GM12872 (cell line): ENCODE measurements around the gene TSSK6.

Experiments used
- CTCF ChIP-seq: IDR thresholded peaks from 3 replicates; pipeline ENCODE4 v1.5.1; 2011; ENCODE audit warnings: low read depth, mild to moderate bottlenecking, low read length, moderate library complexity; ENCODE audit not compliant: insufficient read depth

Gene TSSK6

GRCh38 chr19:19471682-19472081, 43.7 kb downstream of the TSSK6 start:
- no peak for TF ChIP-seq CTCF

- no peak for TF ChIP-seq CTCF
These were observed 44.8 kb downstream of the TSSK6 start for GRCh38 chr19:19470579-19470978.

- no peak for TF ChIP-seq CTCF
These were observed 46.8 kb downstream of the TSSK6 start for GRCh38 chr19:19468424-19469050.

GRCh38 chr19:19466201-19466600, 49.1 kb downstream of the TSSK6 start:
- no peak for TF ChIP-seq CTCF

GRCh38 chr19:19465436-19466070, 49.8 kb downstream of the TSSK6 start:
- no peak for TF ChIP-seq CTCF

- TF ChIP-seq CTCF = no peak
These were observed 50.8 kb downstream of the TSSK6 start for GRCh38 chr19:19464339-19465098.
